BLaER1 treated with 17β-estradiol and CSF1 and Interleukin-3, amounts not matched to agents 10 nM and 100 nM (cell line): ENCODE results near the gene C13orf46.

Source experiments
- H3K27ac ChIP-seq, 11 experiments: shearing (Covaris generic); formaldehyde crosslinking; 2 replicates each; pipeline ENCODE4 v1.8.1; 2022
- H3K27me3 ChIP-seq, 11 experiments: shearing (Covaris generic); formaldehyde crosslinking; 2 replicates each; pipeline ENCODE4 v1.8.1; 2022
- H3K36me3 ChIP-seq, 11 experiments: shearing (Covaris generic); formaldehyde crosslinking; 2 replicates each; pipeline ENCODE4 v1.8.1; 2022
- H3K4me1 ChIP-seq, 10 experiments: shearing (Covaris generic); formaldehyde crosslinking; 2 replicates each; pipeline ENCODE4 v1.8.1; 2022
- H3K4me2 ChIP-seq, 11 experiments: shearing (Covaris generic); formaldehyde crosslinking; 2 replicates each; pipeline ENCODE4 v1.8.1; 2022
- H3K4me3 ChIP-seq, 10 experiments: shearing (Covaris generic); formaldehyde crosslinking; 2 replicates each; pipeline ENCODE4 v1.8.1; 2022
- H3K9ac ChIP-seq, 11 experiments: shearing (Covaris generic); formaldehyde crosslinking; 2 replicates each; pipeline ENCODE4 v1.8.1; 2022
- H3K9me3 ChIP-seq, 11 experiments: shearing (Covaris generic); formaldehyde crosslinking; replicated peaks in 1 of 11; 2 replicates each; pipeline ENCODE4 v1.8.1; 2022
- H4K20me1 ChIP-seq, 11 experiments: shearing (Covaris generic); formaldehyde crosslinking; 2 replicates each; pipeline ENCODE4 v1.8.1; 2022
- Cebpa-rat ChIP-seq, 11 experiments: shearing (Covaris generic); IDR thresholded peaks; 2 replicates each; pipeline ENCODE4 v1.8.1; 2022

Gene C13orf46

GRCh38 chr13:113965968-113966884 is 7.7 kb downstream of the C13orf46 start:
- H3K27ac ChIP-seq, result no peak overlapping the region
- H4K20me1 ChIP-seq, result peaks cover 0 to 3% (median 0%) of the 10 kb centered on the region in 11 experiments; a peak in 2 of 22 replicates
- no peak overlapping the region for H3K9ac ChIP-seq
- no peaks in the 10 kb centered on the region for H3K4me1 ChIP-seq
- H3K4me2 ChIP-seq, result no peak overlapping the region
- H3K4me3 ChIP-seq, result no peak overlapping the region
- TF ChIP-seq Cebpa-rat (IDR thresholded peaks at IDR 0.05), result no peak
- H3K9me3 ChIP-seq, result peaks cover 16 to 47% (median 25%) of the 10 kb centered on the region in 11 experiments; a peak in 21 of 22 replicates
- H3K27me3 ChIP-seq, result no peaks in the 10 kb centered on the region
- H3K36me3 ChIP-seq, result peaks cover 0 to 40% (median 13%) of the 10 kb centered on the region in 11 experiments; a peak in 13 of 22 replicates

- Histone ChIP-seq H3K9me3 (peaks cover 24 to 53% (median 33%) of the 10 kb centered on the region in 11 experiments), H3K4me1 (no peaks in the 10 kb centered on the region), H3K9ac (no peak overlapping the region), H3K36me3 (peaks cover 0 to 33% (median 13%) of the 10 kb centered on the region in 11 experiments; a peak in 13 of 22 replicates), H3K4me3 (no peak overlapping the region), H3K27me3 (no peaks in the 10 kb centered on the region), H3K4me2 (no peak overlapping the region), H4K20me1 (no peaks in the 10 kb centered on the region; a peak in 2 of 22 replicates), H3K27ac (no peak overlapping the region)
- TF ChIP-seq Cebpa-rat (IDR thresholded peaks at IDR 0.05), result no peak
Measured at GRCh38 chr13:113965383-113965874, 8.4 kb downstream of the C13orf46 start.

GRCh38 chr13:113964251-113964995 is 9.5 kb downstream of the C13orf46 start:
- peaks cover 0 to 33% (median 13%) of the 10 kb centered on the region in 11 experiments; a peak in 13 of 22 replicates for H3K36me3 ChIP-seq
- TF ChIP-seq Cebpa-rat (IDR thresholded peaks at IDR 0.05), result no peak
- H3K27ac ChIP-seq, result no peak overlapping the region
- no peak overlapping the region for H3K4me3 ChIP-seq
- no peaks in the 10 kb centered on the region for H3K27me3 ChIP-seq
- H3K4me1 ChIP-seq, result no peaks in the 10 kb centered on the region
- H3K4me2 ChIP-seq, result no peak overlapping the region
- H3K9ac ChIP-seq, result no peak overlapping the region
- peaks cover 34 to 64% (median 43%) of the 10 kb centered on the region in 11 experiments for H3K9me3 ChIP-seq
- H4K20me1 ChIP-seq, result no peaks in the 10 kb centered on the region; a peak in 2 of 22 replicates

GRCh38 chr13:113963376-113963775 is 10.5 kb downstream of the C13orf46 start:
- H3K4me2 ChIP-seq, result no peak overlapping the region
- TF ChIP-seq Cebpa-rat (IDR thresholded peaks at IDR 0.05), result no peak
- no peak overlapping the region for H3K9ac ChIP-seq
- no peaks in the 10 kb centered on the region for H3K4me1 ChIP-seq
- H3K36me3 ChIP-seq, result peaks cover 0 to 32% (median 13%) of the 10 kb centered on the region in 11 experiments; a peak in 14 of 22 replicates
- no peaks in the 10 kb centered on the region for H3K27me3 ChIP-seq
- no peaks in the 10 kb centered on the region; a peak in 1 of 22 replicates for H4K20me1 ChIP-seq
- H3K4me3 ChIP-seq, result no peak overlapping the region
- H3K9me3 ChIP-seq, result peaks cover 44 to 74% (median 54%) of the 10 kb centered on the region in 11 experiments
- H3K27ac ChIP-seq, result no peak overlapping the region

DNA sequence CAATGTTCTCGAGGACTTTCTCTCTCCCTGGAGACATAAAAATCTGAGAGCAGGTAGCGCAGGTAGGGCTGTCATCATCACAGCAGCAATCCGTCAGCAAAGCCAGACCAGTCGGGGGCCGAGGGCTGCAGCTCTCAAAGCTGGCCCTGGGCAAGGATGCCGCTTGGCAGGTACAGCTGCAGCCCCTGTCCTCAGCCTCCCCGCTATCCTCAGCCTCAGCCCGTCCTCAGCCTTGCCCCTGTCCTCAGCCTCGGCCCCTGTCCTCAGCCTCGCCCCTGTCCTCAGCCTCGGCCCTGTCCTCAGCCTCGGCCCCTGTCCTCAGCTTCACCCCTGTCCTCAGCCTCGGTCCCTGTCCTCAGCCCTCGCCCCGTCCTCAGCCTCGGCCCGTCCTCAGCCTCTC is 10.9 kb downstream of the C13orf46 start:
- Histone ChIP-seq H3K27me3 (no peaks in the 10 kb centered on the region), H3K9me3 (peaks cover 48 to 78% (median 57%) of the 10 kb centered on the region in 11 experiments), H3K36me3 (peaks cover 0 to 28% (median 12%) of the 10 kb centered on the region in 11 experiments; a peak in 14 of 22 replicates), H3K27ac (no peak overlapping the region), H3K4me2 (no peak overlapping the region), H3K4me1 (no peaks in the 10 kb centered on the region), H4K20me1 (no peaks in the 10 kb centered on the region; a peak in 1 of 22 replicates), H3K4me3 (no peak overlapping the region), H3K9ac (no peak overlapping the region)
- TF ChIP-seq Cebpa-rat (IDR thresholded peaks at IDR 0.05), result no peak

DNA sequence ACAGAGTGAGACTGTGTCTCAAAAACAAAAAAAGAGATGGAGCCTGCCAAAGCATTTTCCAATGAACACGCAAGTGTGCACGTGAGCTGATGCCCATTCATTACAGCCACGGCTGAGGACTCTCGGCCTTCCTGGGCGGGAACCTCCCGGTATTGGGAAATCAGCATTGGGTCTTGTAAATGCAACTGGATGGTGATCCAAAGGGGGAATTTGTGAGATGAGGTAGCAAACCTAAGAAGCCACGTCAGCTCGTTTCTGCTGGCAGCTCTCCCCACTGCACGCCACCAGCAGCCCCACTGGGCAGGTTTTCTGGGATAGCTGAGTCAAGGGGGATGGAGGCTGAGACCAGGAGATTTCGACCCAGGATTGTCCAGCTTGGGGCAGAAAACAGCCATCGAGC is 11.5 kb downstream of the C13orf46 start:
- Histone ChIP-seq H3K27me3 (no peaks in the 10 kb centered on the region), H3K4me1 (no peaks in the 10 kb centered on the region), H3K4me2 (no peak overlapping the region), H3K36me3 (peaks cover 0 to 22% (median 8%) of the 10 kb centered on the region in 11 experiments; a peak in 12 of 22 replicates), H3K4me3 (no peak overlapping the region), H4K20me1 (no peaks in the 10 kb centered on the region; a peak in 1 of 22 replicates), H3K9me3 (peaks cover 52 to 82% (median 62%) of the 10 kb centered on the region in 11 experiments), H3K9ac (no peak overlapping the region), H3K27ac (no peak overlapping the region)
- no peak for TF ChIP-seq Cebpa-rat (IDR thresholded peaks at IDR 0.05)

DNA sequence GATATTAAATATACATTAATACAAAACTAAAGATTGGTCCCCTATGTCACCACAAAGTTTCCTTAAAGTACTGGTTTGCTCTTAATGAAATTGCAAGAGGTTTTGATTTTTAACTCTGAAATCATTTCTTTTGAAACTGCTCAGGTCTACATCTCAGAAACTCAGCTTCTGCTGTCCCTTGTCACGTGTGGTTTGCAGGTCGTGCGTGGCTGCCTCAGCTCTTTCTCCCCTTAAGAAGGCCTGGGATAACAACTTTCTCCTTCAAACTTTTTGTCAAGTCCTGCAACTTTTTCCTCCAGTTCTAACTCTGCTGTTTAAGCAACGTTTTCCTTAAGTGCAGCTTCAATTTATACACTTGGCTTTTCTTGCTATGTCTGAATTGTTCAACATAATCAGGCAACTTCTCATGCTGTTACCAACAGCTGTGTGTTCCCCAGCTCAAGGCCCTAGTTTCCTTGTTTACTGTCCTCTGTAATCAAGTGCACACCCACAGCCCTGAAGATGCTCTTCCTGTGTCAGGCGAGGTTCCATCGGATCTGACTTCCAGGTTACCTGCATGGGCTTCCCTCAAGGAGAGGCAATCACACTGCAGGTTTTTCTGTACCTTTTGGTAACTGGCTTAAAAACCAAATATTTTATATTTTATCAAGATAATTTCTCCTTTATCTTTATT is 13.5 kb downstream of the C13orf46 start:
- peaks cover 0 to 25% (median 0%) of the 10 kb centered on the region in 11 experiments; a peak in 8 of 22 replicates for H3K36me3 ChIP-seq
- no peak overlapping the region for H3K27ac ChIP-seq
- peaks cover 63 to 90% (median 70%) of the 10 kb centered on the region in 11 experiments for H3K9me3 ChIP-seq
- no peak overlapping the region; a peak in 1 of 20 replicates for H3K4me3 ChIP-seq
- no peak for TF ChIP-seq Cebpa-rat (IDR thresholded peaks at IDR 0.05)
- H3K9ac ChIP-seq, result no peak overlapping the region
- H4K20me1 ChIP-seq, result no peaks in the 10 kb centered on the region; a peak in 1 of 22 replicates
- no peaks in the 10 kb centered on the region for H3K27me3 ChIP-seq
- H3K4me1 ChIP-seq, result no peaks in the 10 kb centered on the region
- no peak overlapping the region for H3K4me2 ChIP-seq

DNA sequence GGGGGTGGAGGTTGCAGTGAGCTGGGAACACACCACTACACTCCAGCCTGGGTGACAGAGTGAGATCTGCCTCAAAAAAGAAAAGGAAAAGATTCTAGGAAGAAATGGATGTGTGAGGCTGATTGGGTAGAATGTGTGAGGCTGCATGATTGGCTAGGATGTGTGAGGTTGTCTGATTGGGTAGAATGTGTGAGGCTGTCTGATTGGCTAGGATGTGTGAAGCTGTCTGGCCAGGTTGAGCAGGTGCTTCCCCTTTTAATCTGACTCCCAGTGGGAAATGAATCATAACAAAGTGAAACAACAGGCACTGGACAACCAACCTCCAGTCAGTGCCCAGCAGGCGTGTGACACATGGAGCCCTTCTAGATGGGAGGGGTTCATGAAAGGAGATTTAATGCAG is 14.7 kb downstream of the C13orf46 start:
- Histone ChIP-seq H3K4me1 (no peaks in the 10 kb centered on the region), H3K36me3 (peaks cover 0 to 33% (median 0%) of the 10 kb centered on the region in 11 experiments; a peak in 8 of 22 replicates), H3K27me3 (no peaks in the 10 kb centered on the region), H3K27ac (no peak overlapping the region), H4K20me1 (peaks cover 0 to 3% (median 0%) of the 10 kb centered on the region in 11 experiments; a peak in 1 of 22 replicates), H3K9ac (no peak overlapping the region), H3K4me2 (no peak overlapping the region), H3K4me3 (no peak overlapping the region), H3K9me3 (peaks cover 63 to 92% (median 76%) of the 10 kb centered on the region in 11 experiments)
- TF ChIP-seq Cebpa-rat (IDR thresholded peaks at IDR 0.05), result no peak
